Measurements from ENCODE around the gene TGFB1I1. TPM values are rescaled to one million over a fixed set of nuclear protein-coding genes. Genes with fewer than 3 reads are reported as not detected.
"Not testable (repeated sequence)": the region's sequence is repeated elsewhere in the genome, so short reads cannot be mapped to it uniquely, and the experiment has no call there.

TGFB1I1 gene
- total RNA-seq, 1 donor from 2014 or later: 8.8 TPM

- no peaks in the 10 kb centered on the region for H3K36me3 Mint-ChIP-seq (ENCODE audit: low read depth)
- TF ChIP-seq, protein P1, sequence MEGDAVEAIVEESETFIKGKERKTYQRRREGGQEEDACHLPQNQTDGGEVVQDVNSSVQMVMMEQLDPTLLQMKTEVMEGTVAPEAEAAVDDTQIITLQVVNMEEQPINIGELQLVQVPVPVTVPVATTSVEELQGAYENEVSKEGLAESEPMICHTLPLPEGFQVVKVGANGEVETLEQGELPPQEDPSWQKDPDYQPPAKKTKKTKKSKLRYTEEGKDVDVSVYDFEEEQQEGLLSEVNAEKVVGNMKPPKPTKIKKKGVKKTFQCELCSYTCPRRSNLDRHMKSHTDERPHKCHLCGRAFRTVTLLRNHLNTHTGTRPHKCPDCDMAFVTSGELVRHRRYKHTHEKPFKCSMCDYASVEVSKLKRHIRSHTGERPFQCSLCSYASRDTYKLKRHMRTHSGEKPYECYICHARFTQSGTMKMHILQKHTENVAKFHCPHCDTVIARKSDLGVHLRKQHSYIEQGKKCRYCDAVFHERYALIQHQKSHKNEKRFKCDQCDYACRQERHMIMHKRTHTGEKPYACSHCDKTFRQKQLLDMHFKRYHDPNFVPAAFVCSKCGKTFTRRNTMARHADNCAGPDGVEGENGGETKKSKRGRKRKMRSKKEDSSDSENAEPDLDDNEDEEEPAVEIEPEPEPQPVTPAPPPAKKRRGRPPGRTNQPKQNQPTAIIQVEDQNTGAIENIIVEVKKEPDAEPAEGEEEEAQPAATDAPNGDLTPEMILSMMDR (conservative IDR thresholded peaks at IDR 0.05): no peak
- H3K4me1 Mint-ChIP-seq: peaks cover 4% of the 10 kb centered on the region
- DNase-seq (ENCODE audit: low read depth, low spot score): no peak
- no peak within 1 kb of the TSS for H3K27ac Mint-ChIP-seq (ENCODE audit: unreplicated experiment)
- H3K4me3 Mint-ChIP-seq: peak within 1 kb of the TSS; percentile 1
- H3K27me3 Mint-ChIP-seq (ENCODE audit: low read depth): peaks cover 95% of the 10 kb centered on the region
- H3K9me3 Mint-ChIP-seq: no peaks in the 10 kb centered on the region
These were observed 11.1 kb downstream of the TGFB1I1 start, which contains the start of gene SLC5A2 for GRCh38 chr16:31483081-31483480. TSS of gene SLC5A2 (plus strand) at chr16:31483123. CDS start at chr16:31483137, 14 bp downstream.

GRCh38 chr16:31484048-31484447 lies 12.1 kb downstream of the TGFB1I1 start:
- H3K4me1 Mint-ChIP-seq; H3K27ac Mint-ChIP-seq (ENCODE audit: unreplicated experiment); DNase-seq (ENCODE audit: low read depth, low spot score); H3K9me3 Mint-ChIP-seq; H3K36me3 Mint-ChIP-seq (ENCODE audit: low read depth); H3K4me3 Mint-ChIP-seq: not testable (repeated sequence)
- peaks cover 94% of the 10 kb centered on the region for H3K27me3 Mint-ChIP-seq (ENCODE audit: low read depth)

DNA sequence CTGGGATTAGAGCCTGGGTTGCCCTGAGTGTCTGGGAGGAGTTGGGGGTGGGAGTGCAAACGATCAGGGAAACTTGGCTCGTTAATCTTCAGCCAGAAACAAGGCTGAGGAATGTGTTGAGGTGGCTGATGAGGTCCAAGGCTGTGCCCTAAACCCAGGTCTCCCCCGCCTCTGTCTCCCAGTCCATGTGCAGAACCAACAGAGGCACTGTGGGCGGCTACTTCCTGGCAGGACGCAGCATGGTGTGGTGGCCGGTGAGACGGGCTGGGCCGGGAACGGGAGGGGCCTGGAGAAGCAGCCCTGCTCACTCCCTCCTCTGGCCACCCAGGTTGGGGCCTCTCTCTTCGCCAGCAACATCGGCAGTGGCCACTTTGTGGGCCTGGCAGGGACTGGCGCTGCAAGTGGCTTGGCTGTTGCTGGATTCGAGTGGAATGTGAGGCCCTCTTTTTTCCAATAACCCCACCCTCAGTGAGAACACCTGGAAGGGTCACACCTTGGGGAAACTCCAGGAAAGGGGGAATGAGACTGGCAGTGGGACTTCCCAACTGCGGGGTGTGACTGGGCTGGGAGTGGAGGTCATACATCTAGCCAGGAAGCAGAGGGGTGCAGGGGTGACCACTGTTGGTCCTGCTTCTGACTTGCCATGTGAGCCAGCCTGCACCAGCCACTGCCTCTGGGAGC lies 12.7 kb downstream of the TGFB1I1 start:
- H3K36me3 Mint-ChIP-seq (ENCODE audit: low read depth): peaks cover 3% of the 10 kb centered on the region
- TF ChIP-seq, protein P1 (conservative IDR thresholded peaks at IDR 0.05): no peak
- DNase-seq (ENCODE audit: low read depth, low spot score): no peak
- peaks cover 94% of the 10 kb centered on the region for H3K27me3 Mint-ChIP-seq (ENCODE audit: low read depth)
- H3K4me1 Mint-ChIP-seq: peaks cover 3% of the 10 kb centered on the region
- H3K4me3 Mint-ChIP-seq: no peak overlapping the region
- no peaks in the 10 kb centered on the region for H3K9me3 Mint-ChIP-seq
- no peak overlapping the region for H3K27ac Mint-ChIP-seq (ENCODE audit: unreplicated experiment)

GRCh38 chr16:31485571-31485970 lies 13.6 kb downstream of the TGFB1I1 start:
- Mint-ChIP-seq H3K4me1 (peaks cover 3% of the 10 kb centered on the region), H3K36me3 (ENCODE audit: low read depth) (peaks cover 4% of the 10 kb centered on the region), H3K4me3 (no peak overlapping the region), H3K9me3 (no peaks in the 10 kb centered on the region), H3K27ac (ENCODE audit: unreplicated experiment) (no peak overlapping the region), H3K27me3 (ENCODE audit: low read depth) (peaks cover 89% of the 10 kb centered on the region)
- DNase-seq (ENCODE audit: low read depth, low spot score): no peak
- TF ChIP-seq, protein P1 (conservative IDR thresholded peaks at IDR 0.05): no peak

- Mint-ChIP-seq H3K4me1 (peaks cover 3% of the 10 kb centered on the region), H3K4me3 (peak overlapping the region; percentile 83), H3K36me3 (ENCODE audit: low read depth) (peaks cover 4% of the 10 kb centered on the region), H3K9me3 (no peaks in the 10 kb centered on the region), H3K27me3 (ENCODE audit: low read depth) (peaks cover 86% of the 10 kb centered on the region), H3K27ac (ENCODE audit: unreplicated experiment) (no peak overlapping the region)
- TF ChIP-seq, protein P1 (conservative IDR thresholded peaks at IDR 0.05): no peak
- DNase-seq (ENCODE audit: low read depth, low spot score): no peak
These were observed 14.1 kb downstream of the TGFB1I1 start for GRCh38 chr16:31486045-31486444.

- Mint-ChIP-seq H3K9me3 (no peaks in the 10 kb centered on the region), H3K36me3 (ENCODE audit: low read depth) (peaks cover 4% of the 10 kb centered on the region), H3K27ac (ENCODE audit: unreplicated experiment) (no peak overlapping the region), H3K27me3 (ENCODE audit: low read depth) (peaks cover 78% of the 10 kb centered on the region), H3K4me3 (peak overlapping the region; percentile 83), H3K4me1 (peaks cover 3% of the 10 kb centered on the region)
- TF ChIP-seq, protein P1 (conservative IDR thresholded peaks at IDR 0.05): no peak
- no peak for DNase-seq (ENCODE audit: low read depth, low spot score)
These were observed 15.2 kb downstream of the TGFB1I1 start for GRCh38 chr16:31487071-31487719.
